ENCODE results near the gene MVP.

GRCh38 chr16:29808219-29808900 is 11.9 kb upstream of the MVP start:
- TF ChIP-seq CTCF (IDR thresholded peaks at IDR 0.05) (no peak), POLR2A (IDR thresholded peaks at IDR 0.05) (no peak)
